ENCODE data around the gene ZNF43.

DNA sequence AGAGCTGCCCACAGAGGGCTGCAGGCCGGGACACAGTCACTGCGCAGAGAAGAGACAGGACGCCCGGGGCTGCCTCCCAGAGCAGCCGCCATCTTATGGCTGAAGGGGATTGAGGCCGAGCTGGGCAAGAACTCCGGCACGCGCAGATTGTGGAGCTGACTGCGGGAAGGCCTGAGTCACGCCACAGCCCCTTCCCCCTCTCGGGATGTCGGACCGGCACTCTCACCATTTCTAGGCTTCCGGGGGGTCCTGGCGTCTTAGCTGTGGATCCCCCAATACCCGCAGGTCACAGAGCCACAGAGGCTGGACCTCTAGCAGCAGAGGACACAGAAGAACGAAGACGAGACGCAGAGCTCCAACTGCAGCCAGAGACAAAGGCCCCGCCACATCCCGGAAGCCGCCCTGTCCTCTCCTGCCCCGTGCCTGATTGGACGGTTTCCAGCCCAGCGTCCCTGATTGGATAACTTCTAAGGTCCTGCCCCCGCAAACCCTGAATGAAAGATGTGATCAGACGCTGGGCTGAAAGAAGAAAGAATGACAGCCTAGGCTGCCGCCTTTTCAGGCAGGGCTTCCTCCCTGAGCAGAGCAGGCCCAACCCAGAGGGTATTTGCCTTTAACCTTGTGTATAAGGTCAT is at the start of gene ZNF43:
- TF ChIP-seq POLR2AphosphoS5 (IDR thresholded peaks at IDR 0.05; ENCODE audit: borderline replicate concordance, low read depth, low read length) (peak; percentile 62), EZH2 (IDR thresholded peaks at IDR 0.05) (no peak)
